Left ventricle myocardium inferior (tissue), 1 donor: ENCODE data around the gene TTYH1. TPM values are rescaled to one million over a fixed set of nuclear protein-coding genes. Genes with fewer than 3 reads are reported as not detected.
A peak's percentile ranks its signal among the peaks of the same experiment; 100 is the strongest.

ENCODE experiments used
- DNase-seq: peaks from one replicate; pipeline ENCODE4 v3.0.0-alpha.2; 2020
- H3K27ac ChIP-seq: fragments of 200-600 bp; replicated peaks from 2 replicates; pipeline ENCODE4 v1.8.0; 2021
- H3K27me3 ChIP-seq: fragments of 200-600 bp; 2 replicates; pipeline ENCODE4 v1.8.0; 2021; ENCODE audit warnings: low read depth
- H3K36me3 ChIP-seq: fragments of 200-600 bp; 2 replicates; pipeline ENCODE4 v1.8.0; 2021
- H3K4me1 ChIP-seq: fragments of 200-600 bp; 2 replicates; pipeline ENCODE4 v1.8.0; 2021
- H3K4me3 ChIP-seq: fragments of 200-600 bp; 2 replicates; pipeline ENCODE4 v1.8.0; 2021; ENCODE audit warnings: mild to moderate bottlenecking, moderate library complexity
- H3K9me3 ChIP-seq: fragments of 200-600 bp; replicated peaks from 2 replicates; pipeline ENCODE4 v1.8.0; 2021
- intact Hi-C: fragments of 100-400 bp; cut with micrococcal nuclease; formaldehyde crosslinking; loops from one replicate; pipeline ENCODE4 v1.11.0; 2022
- total RNA-seq: library from RNA; stranded (reverse); fragmentation: NEBNext Ultra II Directional; extraction: Animal tissue kit (Norgen Biotek cat#: 25700); gene quantifications from one replicate; pipeline ENCODE4 v1.2.1, GENCODE V29; 2021
- TF ChIP-seq, protein P1 (sequence below): fragments of 200-600 bp; IDR thresholded peaks from 2 replicates; pipeline ENCODE4 v1.8.0; 2021; ENCODE audit warnings: antibody characterized with exemption, mild to moderate bottlenecking, borderline replicate concordance
- donor health status: DM: no; HTN: yes; CAD: no; lungs with severe emphysema.

Gene TTYH1
- total RNA-seq, 1 donor from 2014 or later: 1.9 TPM

DNA sequence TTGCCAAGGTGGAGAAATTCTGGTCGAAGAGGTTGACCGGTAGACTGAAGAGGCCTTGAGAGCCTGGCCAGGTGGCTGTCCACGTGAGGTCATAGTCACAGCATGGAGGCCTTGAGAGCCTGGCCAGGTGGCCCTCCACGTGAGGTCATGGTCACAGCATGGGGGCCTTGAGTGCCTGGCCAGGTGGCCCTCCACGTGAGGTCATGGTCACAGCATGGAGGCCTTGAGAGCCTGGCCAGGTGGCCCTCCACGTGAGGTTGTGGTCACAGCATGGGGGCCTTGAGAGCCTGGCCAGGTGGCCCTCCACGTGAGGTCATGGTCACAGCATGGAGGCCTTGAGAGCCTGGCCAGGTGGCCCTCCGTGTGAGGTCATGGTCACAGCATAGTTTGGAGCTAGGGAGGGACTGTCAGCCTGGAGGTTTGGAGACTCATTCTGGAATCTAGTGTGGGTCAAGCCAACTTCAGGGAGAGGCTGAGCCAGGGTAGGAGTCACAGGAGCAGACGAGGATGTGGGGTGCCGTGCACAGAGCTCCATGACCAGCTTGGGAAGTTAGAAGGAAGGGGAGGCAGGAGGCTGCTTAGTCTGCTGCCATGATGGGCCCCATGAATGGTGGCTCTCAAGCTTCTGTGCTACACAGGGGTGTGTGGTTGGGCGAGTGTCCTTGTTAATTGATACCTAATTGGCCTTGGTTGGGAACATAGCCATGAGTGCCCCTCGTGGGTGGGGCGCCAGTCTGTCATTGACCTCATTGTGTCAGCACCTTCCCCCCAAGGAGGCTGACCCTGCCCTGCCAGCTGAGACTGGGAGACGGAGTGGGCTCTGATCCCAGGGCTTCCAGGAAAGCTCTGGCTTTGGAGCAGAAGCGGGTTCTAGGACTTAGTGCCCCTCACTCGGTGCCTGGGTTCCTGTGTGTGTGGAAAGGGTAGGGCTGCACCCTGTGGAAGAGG is 44.3 kb downstream of the TTYH1 start:
- Histone ChIP-seq H3K9me3 (no peaks in the 10 kb centered on the region), H3K27me3 (no peaks in the 10 kb centered on the region), H3K4me1 (peaks cover 59% of the 10 kb centered on the region), H3K36me3 (peaks cover 78% of the 10 kb centered on the region), H3K27ac (no peak overlapping the region), H3K4me3 (no peak overlapping the region)
- DNase-seq: no peak
- intact Hi-C loops: no loop called here
- TF ChIP-seq, protein P1, sequence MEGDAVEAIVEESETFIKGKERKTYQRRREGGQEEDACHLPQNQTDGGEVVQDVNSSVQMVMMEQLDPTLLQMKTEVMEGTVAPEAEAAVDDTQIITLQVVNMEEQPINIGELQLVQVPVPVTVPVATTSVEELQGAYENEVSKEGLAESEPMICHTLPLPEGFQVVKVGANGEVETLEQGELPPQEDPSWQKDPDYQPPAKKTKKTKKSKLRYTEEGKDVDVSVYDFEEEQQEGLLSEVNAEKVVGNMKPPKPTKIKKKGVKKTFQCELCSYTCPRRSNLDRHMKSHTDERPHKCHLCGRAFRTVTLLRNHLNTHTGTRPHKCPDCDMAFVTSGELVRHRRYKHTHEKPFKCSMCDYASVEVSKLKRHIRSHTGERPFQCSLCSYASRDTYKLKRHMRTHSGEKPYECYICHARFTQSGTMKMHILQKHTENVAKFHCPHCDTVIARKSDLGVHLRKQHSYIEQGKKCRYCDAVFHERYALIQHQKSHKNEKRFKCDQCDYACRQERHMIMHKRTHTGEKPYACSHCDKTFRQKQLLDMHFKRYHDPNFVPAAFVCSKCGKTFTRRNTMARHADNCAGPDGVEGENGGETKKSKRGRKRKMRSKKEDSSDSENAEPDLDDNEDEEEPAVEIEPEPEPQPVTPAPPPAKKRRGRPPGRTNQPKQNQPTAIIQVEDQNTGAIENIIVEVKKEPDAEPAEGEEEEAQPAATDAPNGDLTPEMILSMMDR: no peak

DNA sequence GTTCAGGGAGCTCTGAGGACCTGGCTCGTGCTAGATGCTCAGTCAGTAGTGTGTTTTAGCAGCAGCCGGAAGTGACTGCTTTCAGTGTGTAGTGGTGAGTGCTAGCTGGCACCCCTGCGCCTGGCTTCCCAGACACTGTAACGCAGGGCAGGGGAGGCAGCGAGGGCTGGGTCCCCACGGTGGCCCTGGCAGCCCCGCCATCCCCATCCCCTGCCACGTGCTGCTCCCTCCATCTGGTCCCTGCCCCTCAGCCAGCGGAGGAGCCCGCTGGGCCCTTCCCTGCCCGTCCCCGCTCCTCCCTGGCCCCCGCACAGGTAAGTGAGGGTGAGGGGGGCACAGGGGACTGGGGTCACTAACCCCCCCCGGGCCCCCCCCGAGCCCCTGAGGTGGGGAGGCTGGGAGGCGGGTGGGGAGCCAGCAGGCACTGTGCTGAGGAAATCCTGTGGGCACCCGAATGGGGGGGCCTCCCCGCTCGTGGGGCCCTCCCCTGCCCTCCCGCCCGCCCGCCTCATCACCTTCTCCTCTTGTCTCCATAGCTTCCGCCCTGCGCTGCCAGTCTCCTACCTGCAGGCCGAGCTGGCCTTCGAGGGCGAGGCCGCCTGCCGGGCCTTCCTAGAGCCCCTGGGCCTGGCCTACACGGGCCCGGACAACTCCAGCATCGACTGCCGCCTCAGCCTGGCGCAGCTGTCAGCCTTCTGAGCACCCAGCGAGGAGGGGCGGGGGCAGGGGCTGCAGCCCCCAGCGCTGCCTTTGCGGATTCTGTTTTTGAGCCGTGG is 45.2 kb downstream of the TTYH1 start:
- Histone ChIP-seq H3K4me1 (peaks cover 60% of the 10 kb centered on the region), H3K27me3 (no peaks in the 10 kb centered on the region), H3K27ac (no peak overlapping the region), H3K36me3 (peaks cover 69% of the 10 kb centered on the region), H3K4me3 (no peak overlapping the region), H3K9me3 (no peaks in the 10 kb centered on the region)
- intact Hi-C loops: no loop called here
- DNase-seq: no peak
- TF ChIP-seq, protein P1: no peak

DNA sequence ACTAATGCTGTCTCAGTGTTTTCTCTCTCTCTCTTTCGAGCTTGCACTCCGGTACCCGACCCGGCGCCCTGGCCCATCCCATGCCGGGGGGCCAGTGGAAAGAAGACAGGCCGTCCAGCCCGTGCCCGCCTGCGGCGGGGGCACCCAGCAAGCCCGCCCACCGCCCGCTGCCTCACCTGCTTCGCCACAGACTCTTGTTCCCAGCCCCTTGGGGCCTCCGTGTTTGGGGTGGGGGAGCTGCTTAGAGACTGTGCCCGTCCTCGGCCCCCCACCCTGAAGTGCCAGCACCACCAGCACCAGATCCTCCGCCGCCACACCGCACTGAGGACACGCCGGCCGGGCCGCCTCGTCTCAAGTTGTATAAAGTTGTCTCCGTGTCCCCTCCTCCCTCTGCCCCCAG is 45.9 kb downstream of the TTYH1 start:
- peaks cover 60% of the 10 kb centered on the region for H3K4me1 ChIP-seq
- intact Hi-C loops: no loop called here
- H3K4me3 ChIP-seq: no peak overlapping the region
- DNase-seq: no peak
- TF ChIP-seq, protein P1: no peak
- peak overlapping the region; percentile 99 for H3K27ac ChIP-seq
- no peaks in the 10 kb centered on the region for H3K27me3 ChIP-seq
- H3K36me3 ChIP-seq: peaks cover 62% of the 10 kb centered on the region
- no peaks in the 10 kb centered on the region for H3K9me3 ChIP-seq

DNA sequence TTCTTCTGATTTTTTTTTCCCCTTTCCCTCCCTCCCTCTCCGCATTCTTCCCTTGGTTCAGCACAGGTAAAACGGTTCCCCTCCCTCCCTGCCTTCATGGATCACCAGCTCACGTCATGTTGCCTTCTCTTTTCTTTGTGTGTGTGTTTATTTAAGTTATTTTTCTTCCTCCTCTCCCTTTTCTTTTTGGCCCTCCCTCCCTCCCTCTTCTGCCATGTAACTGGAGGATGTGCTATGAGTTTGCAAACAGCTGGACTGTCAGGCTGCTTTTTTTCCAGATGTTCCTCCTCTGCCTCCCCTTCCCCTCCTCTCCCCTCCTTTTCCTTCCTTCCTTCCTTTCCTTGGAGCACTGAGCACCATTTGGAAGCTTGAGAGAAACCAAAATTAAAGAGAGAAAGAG is 46.3 kb downstream of the TTYH1 start:
- DNase-seq: no peak
- intact Hi-C loops: no loop called here
- no peaks in the 10 kb centered on the region for H3K27me3 ChIP-seq
- H3K4me1 ChIP-seq: peaks cover 60% of the 10 kb centered on the region
- H3K9me3 ChIP-seq: no peaks in the 10 kb centered on the region
- TF ChIP-seq, protein P1: no peak
- H3K27ac ChIP-seq: peak overlapping the region; percentile 99
- peaks cover 57% of the 10 kb centered on the region for H3K36me3 ChIP-seq
- H3K4me3 ChIP-seq: peak overlapping the region; percentile 73

DNA sequence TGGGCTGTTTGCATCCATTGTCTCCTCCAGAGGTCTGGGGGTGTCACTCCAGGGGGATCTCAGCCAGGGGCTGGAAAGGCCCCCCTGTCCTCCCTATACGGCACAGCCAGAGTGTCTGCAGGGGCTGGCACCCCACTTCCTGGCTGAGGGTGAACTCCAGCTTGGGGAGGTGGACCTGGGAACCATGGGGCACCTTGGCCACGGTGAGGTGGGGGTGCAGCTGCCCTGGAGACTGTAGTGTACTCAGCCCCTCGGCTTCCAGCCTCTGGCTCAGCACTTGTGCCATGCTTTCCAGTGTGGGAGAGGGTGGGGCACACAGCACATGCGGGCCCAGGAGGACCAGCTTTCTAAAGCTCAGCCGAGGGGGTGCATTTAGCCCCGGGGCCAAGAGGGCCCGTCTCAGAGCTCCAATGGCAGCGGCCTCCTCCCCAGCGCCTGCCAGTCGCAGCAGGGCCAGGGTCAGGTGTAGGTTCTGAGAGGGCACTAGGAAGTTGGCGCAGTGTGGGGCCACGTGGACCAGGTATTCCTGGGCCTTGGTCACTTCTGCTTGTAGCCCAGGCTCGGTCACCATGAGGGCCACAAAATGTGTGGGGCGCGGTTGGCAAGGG is 46.9 kb downstream of the TTYH1 start:
- H3K4me3 ChIP-seq: peak overlapping the region; percentile 73
- H3K4me1 ChIP-seq: peaks cover 60% of the 10 kb centered on the region
- H3K36me3 ChIP-seq: peaks cover 52% of the 10 kb centered on the region
- no peaks in the 10 kb centered on the region for H3K9me3 ChIP-seq
- H3K27ac ChIP-seq: peak overlapping the region; percentile 99
- no peak for DNase-seq
- no peaks in the 10 kb centered on the region for H3K27me3 ChIP-seq
- intact Hi-C loops: no loop called here
- TF ChIP-seq, protein P1: no peak
